ENCODE measurements around the gene CRYBB1. TPM values are rescaled to one million over a fixed set of nuclear protein-coding genes. Genes with fewer than 3 reads are reported as not detected.

The CRYBB1 gene
- under 1 TPM in 1 of 2 experiments, not detected in 1; 0.48 TPM for total RNA-seq

DNA sequence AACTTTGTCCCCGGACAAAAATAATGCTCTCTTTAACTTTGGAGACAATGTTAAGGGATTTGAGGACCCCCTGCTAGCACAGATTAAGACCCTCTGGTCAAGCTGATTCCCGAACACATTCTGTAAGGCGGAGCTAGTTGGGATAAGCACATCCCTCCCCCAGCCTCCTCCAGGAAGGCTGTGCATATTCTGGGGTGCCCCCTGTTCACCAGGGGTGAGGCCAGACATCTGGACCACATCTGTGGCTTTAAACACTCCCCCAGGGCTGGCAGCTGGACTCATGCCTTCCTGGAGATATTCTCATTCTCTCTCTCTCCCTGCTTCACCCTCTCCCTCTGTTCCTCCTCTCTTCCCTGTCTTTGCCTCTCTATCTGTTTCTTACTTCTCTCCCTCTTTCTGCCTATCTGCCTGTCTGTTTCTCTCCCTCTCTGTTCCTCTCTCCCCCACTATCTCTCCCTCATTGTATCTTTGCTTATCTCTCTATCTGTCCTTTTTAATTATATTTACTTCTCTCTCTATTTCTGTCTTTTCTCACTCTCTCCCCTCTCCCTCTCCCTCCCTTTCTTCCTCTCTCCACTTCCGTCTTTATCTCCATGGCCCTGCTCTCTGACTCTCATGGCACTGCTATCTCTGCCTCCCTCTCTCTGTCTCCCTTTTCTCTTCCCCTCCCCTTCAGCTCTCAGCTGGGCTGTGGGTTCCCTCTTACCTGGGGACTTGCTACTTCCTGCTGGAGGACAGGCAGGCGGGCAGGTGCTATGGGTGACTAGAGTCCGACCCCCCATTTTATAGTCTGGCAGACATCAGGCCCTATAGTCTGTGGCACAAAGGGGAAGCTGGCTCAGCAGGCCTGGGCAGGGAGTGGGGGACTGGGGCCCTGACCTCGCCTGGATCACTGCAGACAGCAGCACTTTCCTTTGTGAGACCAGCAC, at the start of gene CRYBB1:
CRYBB1 (minus strand) TSS at position 757 of the 929 bp plus-strand sequence. CDS start 1,708 bp downstream, outside the sequence.
- H3K27ac Mint-ChIP-seq, result no peak within 1 kb of the TSS
- no peaks in the 10 kb centered on the region for H3K4me1 Mint-ChIP-seq (ENCODE audit: low read depth)
- intact Hi-C loops (cut with micrococcal nuclease), result no loop called here
- H3K36me3 Mint-ChIP-seq, result no peaks in the 10 kb centered on the region
- ChIA-PET POLR2A (no interaction called here), CTCF (no interaction called here)
- no peaks in the 10 kb centered on the region for H3K9me3 Mint-ChIP-seq
- H3K4me3 Mint-ChIP-seq, result no peak within 1 kb of the TSS
- DNase-seq, result no peak
- no peaks in the 10 kb centered on the region for H3K27me3 Mint-ChIP-seq

DNA sequence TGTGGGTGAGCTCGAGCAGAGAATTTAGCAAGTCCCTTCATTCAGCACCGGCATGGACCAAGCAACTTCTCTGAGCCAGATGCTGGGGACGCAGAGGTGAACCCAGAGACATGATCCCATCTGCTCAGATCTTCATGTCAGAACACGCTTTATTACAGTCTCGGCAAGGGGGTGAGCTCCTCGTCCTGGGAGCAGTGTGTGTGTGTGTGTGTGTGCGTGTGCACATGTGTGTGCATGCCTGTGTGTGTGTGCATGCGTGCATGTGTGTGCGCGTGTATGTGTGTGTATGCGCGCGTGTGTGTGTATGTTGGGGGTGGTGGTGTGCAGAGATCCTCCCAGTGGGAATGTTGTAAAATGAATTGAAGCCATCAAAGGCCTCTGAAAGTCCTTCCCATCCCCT, 49.3 kb upstream of the CRYBB1 start:
- intact Hi-C loops (cut with micrococcal nuclease), result no loop called here
- Mint-ChIP-seq H3K4me1 (ENCODE audit: low read depth) (peaks cover 66% of the 10 kb centered on the region), H3K36me3 (peaks cover 20% of the 10 kb centered on the region), H3K4me3 (no peak overlapping the region), H3K9me3 (no peaks in the 10 kb centered on the region), H3K27ac (no peak overlapping the region), H3K27me3 (no peaks in the 10 kb centered on the region)
- ChIA-PET POLR2A (no interaction called here), CTCF (no interaction called here)
- no peak for DNase-seq

GRCh38 chr22:26665813-26666231, 48.0 kb upstream of the CRYBB1 start:
- peaks cover 62% of the 10 kb centered on the region for H3K4me1 Mint-ChIP-seq (ENCODE audit: low read depth)
- no peaks in the 10 kb centered on the region for H3K27me3 Mint-ChIP-seq
- ChIA-PET CTCF (interaction anchor here (0.6 to 4.6 kb wide), 22 partner anchors 8 to 268 kb away, joined by 3 to 46 read pairs (median 5); partner anchors contain the start of genes HPS4, SRRD, TFIP11 and TPST2), POLR2A (interaction anchor here (1.1 to 2.1 kb wide), 3 partner anchors 9 to 182 kb away, joined by 3 to 9 read pairs (median 3); partner anchors contain the start of genes HPS4 and SRRD)
- no peaks in the 10 kb centered on the region for H3K9me3 Mint-ChIP-seq
- H3K27ac Mint-ChIP-seq, result peak overlapping the region; percentile 92
- intact Hi-C loops (cut with micrococcal nuclease), result loop anchor here (1.0 kb wide), 2 partner anchors 8 to 9 kb away; partner anchors contain the start of gene MIAT
- peak overlapping the region; percentile 43 for H3K4me3 Mint-ChIP-seq
- DNase-seq, result no peak
- H3K36me3 Mint-ChIP-seq, result peaks cover 20% of the 10 kb centered on the region

DNA sequence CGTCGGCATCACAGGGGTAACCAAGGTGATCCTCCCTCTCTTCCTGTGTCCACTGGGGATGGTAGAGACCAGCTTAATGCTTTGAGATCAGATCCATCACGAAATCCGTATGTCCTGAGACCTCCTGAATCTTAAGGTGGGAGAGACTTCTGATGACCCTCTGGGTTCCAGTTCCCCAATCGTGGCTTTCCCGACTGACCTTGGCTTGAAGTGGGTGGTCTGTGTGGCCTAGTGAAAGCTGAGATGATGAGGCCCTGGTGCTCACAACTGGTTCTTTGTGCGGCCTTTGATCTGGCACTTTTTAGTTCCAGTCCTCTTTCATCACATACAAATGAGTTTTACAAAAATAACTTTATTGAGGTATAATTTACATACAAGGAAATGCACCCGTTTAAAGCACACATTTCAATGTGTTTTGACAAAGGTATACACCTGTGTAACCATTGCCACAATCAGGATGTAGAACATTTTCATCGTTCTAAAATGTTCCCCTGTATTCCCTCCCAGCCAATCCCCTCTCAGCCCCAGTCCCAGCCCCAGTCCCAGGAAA, 45.6 kb upstream of the CRYBB1 start:
- no peak for DNase-seq
- POLR2A ChIA-PET, result interaction anchor here (0.5 to 2.1 kb wide), 2 partner anchors 180 to 242 kb away, joined by 3 to 9 read pairs; partner anchors contain the start of genes HPS4 and SRRD
- CTCF ChIA-PET, result interaction anchor here (1.1 to 4.6 kb wide), 4 partner anchors 10 to 162 kb away, joined by 3 to 46 read pairs (median 18); no protein-coding TSS in a partner anchor
- Mint-ChIP-seq H3K36me3 (peaks cover 21% of the 10 kb centered on the region), H3K27ac (peak overlapping the region; percentile 51), H3K4me3 (no peak overlapping the region), H3K27me3 (no peaks in the 10 kb centered on the region), H3K9me3 (no peaks in the 10 kb centered on the region), H3K4me1 (ENCODE audit: low read depth) (peaks cover 60% of the 10 kb centered on the region)
- intact Hi-C loops (cut with micrococcal nuclease), result no loop called here

GRCh38 chr22:26662160-26662559, 44.3 kb upstream of the CRYBB1 start:
- Mint-ChIP-seq H3K4me3 (no peak overlapping the region), H3K36me3 (peaks cover 16% of the 10 kb centered on the region), H3K27me3 (no peaks in the 10 kb centered on the region), H3K9me3 (no peaks in the 10 kb centered on the region), H3K4me1 (ENCODE audit: low read depth) (peaks cover 63% of the 10 kb centered on the region), H3K27ac (no peak overlapping the region)
- ChIA-PET CTCF (interaction anchor here (0.7 to 4.6 kb wide), 6 partner anchors 9 to 159 kb away, joined by 3 to 28 read pairs (median 5); partner anchors contain the start of gene TFIP11), POLR2A (no interaction called here)
- intact Hi-C loops (cut with micrococcal nuclease), result no loop called here
- DNase-seq, result no peak

DNA sequence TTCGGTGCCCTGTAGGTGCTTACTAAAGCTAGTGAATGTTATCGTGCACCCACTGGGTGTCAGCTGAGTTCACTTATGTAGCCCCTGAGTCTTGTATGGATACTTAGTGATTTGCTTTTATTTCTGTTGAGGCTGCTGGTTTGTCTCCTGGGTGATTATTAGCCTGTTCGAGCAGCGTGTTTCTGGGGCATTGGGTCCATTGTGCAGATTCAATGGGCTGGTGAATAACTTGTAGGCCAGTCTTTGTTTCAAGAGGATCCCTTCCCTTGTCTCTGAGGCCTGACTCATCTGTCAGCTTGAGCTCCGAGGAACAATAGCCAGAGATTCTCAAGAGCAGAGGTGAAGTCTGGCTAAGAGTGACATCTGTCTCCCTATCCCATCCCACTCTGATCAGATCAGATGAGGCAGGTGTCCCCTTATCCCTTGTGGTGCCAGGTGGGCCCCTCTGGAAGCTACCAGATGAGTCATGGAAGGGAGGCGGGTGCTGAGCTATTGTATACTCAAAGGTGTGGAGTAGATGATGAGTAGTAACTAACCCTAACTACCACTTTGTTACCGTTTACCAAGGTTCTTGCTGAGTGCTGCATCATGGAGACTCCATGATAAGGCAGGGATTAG, 43.2 kb upstream of the CRYBB1 start:
- DNase-seq, result no peak
- Mint-ChIP-seq H3K4me3 (no peak overlapping the region), H3K36me3 (peaks cover 15% of the 10 kb centered on the region), H3K27ac (no peak overlapping the region), H3K9me3 (no peaks in the 10 kb centered on the region), H3K4me1 (ENCODE audit: low read depth) (peaks cover 54% of the 10 kb centered on the region), H3K27me3 (no peaks in the 10 kb centered on the region)
- CTCF ChIA-PET, result interaction anchor here (2.2 to 2.9 kb wide), 2 partner anchors 11 to 158 kb away, joined by 7 to 9 read pairs; no protein-coding TSS in a partner anchor
- POLR2A ChIA-PET, result interaction anchor here (1.0 to 1.5 kb wide), 2 partner anchors 10 to 177 kb away, joined by 3 to 4 read pairs; partner anchors contain the start of genes HPS4 and SRRD
- intact Hi-C loops (cut with micrococcal nuclease), result no loop called here

DNA sequence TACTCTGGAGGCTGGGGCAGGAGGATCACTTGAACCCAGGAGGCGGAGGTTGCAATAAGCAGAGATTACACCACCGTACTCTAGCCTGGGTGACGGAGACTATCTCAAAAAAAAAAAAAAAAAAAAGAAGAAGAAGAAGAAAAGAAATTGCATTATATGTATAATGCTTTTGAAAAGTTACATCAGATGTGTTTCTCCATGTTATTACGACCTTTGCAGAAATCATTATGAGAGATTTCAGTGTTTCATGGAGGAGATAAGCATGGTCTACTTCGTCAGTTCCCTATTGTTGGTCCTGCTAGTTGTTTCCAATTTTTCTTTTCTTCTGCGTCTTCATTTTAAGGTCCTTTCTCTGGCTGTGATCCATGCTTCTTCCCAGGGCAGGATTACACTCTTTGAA, 42.5 kb upstream of the CRYBB1 start:
- no peaks in the 10 kb centered on the region for H3K27me3 Mint-ChIP-seq
- intact Hi-C loops (cut with micrococcal nuclease), result no loop called here
- H3K9me3 Mint-ChIP-seq, result no peaks in the 10 kb centered on the region
- H3K36me3 Mint-ChIP-seq, result peaks cover 13% of the 10 kb centered on the region
- CTCF ChIA-PET, result interaction anchor here (2.9 kb wide), 1 partner anchor 10 kb away, joined by 9 read pairs; no protein-coding TSS in a partner anchor
- POLR2A ChIA-PET, result interaction anchor here (1.0 to 1.5 kb wide), 2 partner anchors 11 to 177 kb away, joined by 3 to 4 read pairs; partner anchors contain the start of genes HPS4 and SRRD
- H3K27ac Mint-ChIP-seq, result no peak overlapping the region
- DNase-seq, result no peak
- peaks cover 47% of the 10 kb centered on the region for H3K4me1 Mint-ChIP-seq (ENCODE audit: low read depth)
- H3K4me3 Mint-ChIP-seq, result no peak overlapping the region

DNA sequence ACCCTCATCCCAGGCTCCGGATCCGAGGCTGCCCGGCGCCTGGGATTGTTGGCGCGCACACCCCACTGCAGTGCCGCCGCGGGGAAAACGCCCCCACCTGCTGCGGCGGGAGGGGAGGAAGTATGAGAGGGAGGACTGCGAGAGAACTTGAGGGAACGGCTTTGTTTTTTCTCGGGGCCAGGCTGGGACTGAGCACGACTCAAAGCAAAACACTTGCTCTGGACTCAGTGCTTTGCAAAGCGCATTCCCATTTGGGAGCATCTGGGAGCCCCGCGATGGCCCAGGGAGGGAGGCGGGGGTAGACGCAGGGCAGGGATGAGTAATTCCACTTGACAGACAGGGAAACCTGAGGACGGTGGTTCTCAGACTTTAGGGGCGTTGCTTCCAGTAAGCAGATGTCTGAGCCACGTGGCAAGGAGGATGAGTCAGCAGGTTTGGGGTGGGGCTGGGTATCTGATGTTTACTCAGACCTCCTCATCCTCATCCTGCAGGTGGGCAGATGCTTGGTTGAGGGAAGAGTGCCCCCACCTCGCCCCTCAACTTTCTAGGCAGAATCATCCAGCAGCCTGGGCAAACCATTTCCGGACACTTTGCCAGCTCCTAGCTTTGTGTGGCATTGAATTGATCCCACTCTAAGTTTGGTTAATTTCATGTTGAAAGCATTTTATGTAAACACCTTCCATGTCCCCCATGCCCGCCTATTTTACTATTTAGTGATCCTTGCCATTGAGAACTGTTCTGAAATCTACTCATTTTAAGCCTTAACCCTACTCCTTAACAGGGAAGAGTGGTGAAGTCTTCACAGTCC, 41.0 kb upstream of the CRYBB1 start:
- Mint-ChIP-seq H3K4me3 (peak overlapping the region; percentile 95), H3K36me3 (peaks cover 7% of the 10 kb centered on the region), H3K27me3 (no peaks in the 10 kb centered on the region), H3K9me3 (no peaks in the 10 kb centered on the region), H3K4me1 (ENCODE audit: low read depth) (peaks cover 34% of the 10 kb centered on the region), H3K27ac (peak overlapping the region; percentile 88)
- intact Hi-C loops (cut with micrococcal nuclease), result loop anchor here (1.0 to 2.0 kb wide), 2 partner anchors 12 to 176 kb away; partner anchors contain the start of genes HPS4 and SRRD
- POLR2A ChIA-PET, result no interaction called here
- peak; percentile 94 for DNase-seq
- CTCF ChIA-PET, result no interaction called here

GRCh38 chr22:26658161-26658560, 40.3 kb upstream of the CRYBB1 start:
- intact Hi-C loops (cut with micrococcal nuclease), result loop anchor here (2.0 kb wide), 1 partner anchor 175 kb away; the partner anchor contains the start of genes HPS4 and SRRD
- CTCF ChIA-PET, result no interaction called here
- Mint-ChIP-seq H3K4me3 (peak overlapping the region; percentile 95), H3K27ac (peak overlapping the region; percentile 88), H3K27me3 (no peaks in the 10 kb centered on the region), H3K9me3 (no peaks in the 10 kb centered on the region), H3K36me3 (peaks cover 1% of the 10 kb centered on the region), H3K4me1 (ENCODE audit: low read depth) (peaks cover 28% of the 10 kb centered on the region)
- DNase-seq, result no peak
- POLR2A ChIA-PET, result no interaction called here

DNA sequence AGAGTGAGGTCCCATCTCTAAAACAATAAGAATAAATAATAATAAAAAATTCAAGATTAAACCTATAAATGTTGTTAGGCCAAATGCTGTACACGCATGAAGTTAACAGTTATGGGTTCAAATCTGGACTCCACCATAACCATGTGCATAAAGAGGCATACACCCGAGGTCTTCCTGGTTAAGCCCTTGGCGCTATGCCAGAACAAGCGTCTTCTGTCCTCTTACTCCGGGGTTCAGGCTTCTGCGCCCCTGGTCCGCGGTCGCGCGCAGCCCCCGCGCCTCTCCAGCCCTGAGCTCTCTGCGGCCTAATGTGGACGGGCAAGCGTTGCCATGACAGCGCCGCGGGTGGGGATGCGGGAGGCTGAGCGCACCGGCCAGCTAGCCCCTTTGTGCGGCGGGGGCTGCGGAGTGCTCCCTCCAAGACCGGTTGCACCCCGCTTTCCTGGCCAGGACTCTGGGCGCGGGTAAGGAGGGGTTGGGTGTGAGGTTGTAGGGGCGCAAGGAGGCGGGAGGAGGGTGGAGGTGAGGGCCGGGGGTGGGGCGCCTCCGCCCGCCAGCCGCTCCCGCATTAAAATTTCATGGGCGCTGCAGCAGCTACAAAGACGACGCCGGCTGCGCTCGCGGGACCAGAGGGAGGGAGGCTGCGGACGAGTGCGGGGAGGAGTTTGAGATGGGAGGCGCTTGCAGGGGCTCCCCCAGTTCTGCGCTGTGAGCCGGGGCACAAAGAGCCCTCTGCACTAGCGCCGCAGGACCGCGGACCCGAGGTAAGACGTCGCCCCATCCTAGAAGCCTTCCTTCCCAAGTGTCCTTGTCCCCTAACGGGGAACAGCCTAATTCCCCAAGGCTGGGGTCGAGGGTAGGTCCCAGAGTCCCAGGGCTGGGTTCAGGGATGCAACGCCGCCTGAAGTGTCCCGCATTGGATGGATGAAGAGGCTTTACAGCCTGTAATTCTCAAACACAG, 39.3 kb upstream of the CRYBB1 start, which contains the start of gene MIAT:
MIAT (plus strand) TSS at position 698 of the 961 bp plus-strand sequence.
- no peaks in the 10 kb centered on the region for H3K27me3 Mint-ChIP-seq

More for the DNA sequence above, 39.3 kb upstream of the CRYBB1 start, which contains the start of gene MIAT:
- ChIA-PET POLR2A (interaction anchor here (0.6 kb wide), 1 partner anchor 26 kb away, joined by 5 read pairs; no protein-coding TSS in a partner anchor), CTCF (interaction anchor here (0.6 to 1.3 kb wide), 5 partner anchors 15 to 180 kb away, joined by 3 to 4 read pairs (median 3); no protein-coding TSS in a partner anchor)
- no peaks in the 10 kb centered on the region for H3K9me3 Mint-ChIP-seq
- peaks cover 1% of the 10 kb centered on the region for H3K36me3 Mint-ChIP-seq
- intact Hi-C loops (cut with micrococcal nuclease), result loop anchor here (1.0 kb wide), 1 partner anchor 8 kb away; no protein-coding TSS in a partner anchor
- H3K4me1 Mint-ChIP-seq (ENCODE audit: low read depth), result peaks cover 25% of the 10 kb centered on the region
- peak within 1 kb of the TSS; percentile 95 for H3K4me3 Mint-ChIP-seq
- H3K27ac Mint-ChIP-seq, result peak within 1 kb of the TSS; percentile 88
- peak; percentile 87 for DNase-seq

All from activated CD4-positive, alpha-beta memory T cell treated with anti-CD3 and anti-CD28 coated beads for 36 hours (primary cell).